ENCODE data around the gene POGLUT3.

DNA sequence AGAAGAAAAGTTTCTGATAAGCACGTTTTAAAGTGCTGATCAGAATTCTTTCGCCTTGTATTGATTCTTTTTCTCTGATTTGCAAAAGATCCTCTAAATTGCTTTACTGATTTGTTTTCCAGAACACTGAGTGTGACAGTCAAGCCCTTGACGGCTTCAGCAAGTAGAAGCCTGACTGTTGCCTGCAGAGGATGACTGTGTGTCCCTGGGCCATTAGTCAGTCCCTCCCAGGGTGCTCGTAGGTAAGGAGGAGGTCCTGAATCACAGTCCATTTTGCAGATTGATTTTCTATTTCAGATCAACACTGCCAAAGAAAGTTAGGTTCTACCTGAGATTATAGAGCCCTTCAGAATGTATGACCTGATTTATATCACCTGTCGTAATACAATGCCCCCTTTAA, 38.6 kb upstream of the POGLUT3 start:
- TF ChIP-seq, protein P1, sequence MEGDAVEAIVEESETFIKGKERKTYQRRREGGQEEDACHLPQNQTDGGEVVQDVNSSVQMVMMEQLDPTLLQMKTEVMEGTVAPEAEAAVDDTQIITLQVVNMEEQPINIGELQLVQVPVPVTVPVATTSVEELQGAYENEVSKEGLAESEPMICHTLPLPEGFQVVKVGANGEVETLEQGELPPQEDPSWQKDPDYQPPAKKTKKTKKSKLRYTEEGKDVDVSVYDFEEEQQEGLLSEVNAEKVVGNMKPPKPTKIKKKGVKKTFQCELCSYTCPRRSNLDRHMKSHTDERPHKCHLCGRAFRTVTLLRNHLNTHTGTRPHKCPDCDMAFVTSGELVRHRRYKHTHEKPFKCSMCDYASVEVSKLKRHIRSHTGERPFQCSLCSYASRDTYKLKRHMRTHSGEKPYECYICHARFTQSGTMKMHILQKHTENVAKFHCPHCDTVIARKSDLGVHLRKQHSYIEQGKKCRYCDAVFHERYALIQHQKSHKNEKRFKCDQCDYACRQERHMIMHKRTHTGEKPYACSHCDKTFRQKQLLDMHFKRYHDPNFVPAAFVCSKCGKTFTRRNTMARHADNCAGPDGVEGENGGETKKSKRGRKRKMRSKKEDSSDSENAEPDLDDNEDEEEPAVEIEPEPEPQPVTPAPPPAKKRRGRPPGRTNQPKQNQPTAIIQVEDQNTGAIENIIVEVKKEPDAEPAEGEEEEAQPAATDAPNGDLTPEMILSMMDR (IDR thresholded peaks at IDR 0.05; ENCODE audit: low read depth, low read length, missing input control): no peak
- TF ChIP-seq YY1 (IDR thresholded peaks at IDR 0.05) (no peak), SP1 (IDR thresholded peaks at IDR 0.05) (no peak), TAF1 (conservative IDR thresholded peaks at IDR 0.05) (no peak), FOXA1 (IDR thresholded peaks at IDR 0.05) (no peak), HNF4A (conservative IDR thresholded peaks at IDR 0.05) (no peak), EGR1 (IDR thresholded peaks at IDR 0.05; ENCODE audit: low read depth in 2 of 2) (no peak), RAD21 (IDR thresholded peaks at IDR 0.05) (no peak), GABPA (IDR thresholded peaks at IDR 0.05 in 1 of 2, conservative IDR thresholded peaks at IDR 0.05 in 1 of 2) (no peak)
- TF ChIP-seq, protein P2, sequence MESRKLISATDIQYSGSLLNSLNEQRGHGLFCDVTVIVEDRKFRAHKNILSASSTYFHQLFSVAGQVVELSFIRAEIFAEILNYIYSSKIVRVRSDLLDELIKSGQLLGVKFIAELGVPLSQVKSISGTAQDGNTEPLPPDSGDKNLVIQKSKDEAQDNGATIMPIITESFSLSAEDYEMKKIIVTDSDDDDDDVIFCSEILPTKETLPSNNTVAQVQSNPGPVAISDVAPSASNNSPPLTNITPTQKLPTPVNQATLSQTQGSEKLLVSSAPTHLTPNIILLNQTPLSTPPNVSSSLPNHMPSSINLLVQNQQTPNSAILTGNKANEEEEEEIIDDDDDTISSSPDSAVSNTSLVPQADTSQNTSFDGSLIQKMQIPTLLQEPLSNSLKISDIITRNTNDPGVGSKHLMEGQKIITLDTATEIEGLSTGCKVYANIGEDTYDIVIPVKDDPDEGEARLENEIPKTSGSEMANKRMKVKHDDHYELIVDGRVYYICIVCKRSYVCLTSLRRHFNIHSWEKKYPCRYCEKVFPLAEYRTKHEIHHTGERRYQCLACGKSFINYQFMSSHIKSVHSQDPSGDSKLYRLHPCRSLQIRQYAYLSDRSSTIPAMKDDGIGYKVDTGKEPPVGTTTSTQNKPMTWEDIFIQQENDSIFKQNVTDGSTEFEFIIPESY (IDR thresholded peaks at IDR 0.05): no peak
- TF ChIP-seq, protein P3, sequence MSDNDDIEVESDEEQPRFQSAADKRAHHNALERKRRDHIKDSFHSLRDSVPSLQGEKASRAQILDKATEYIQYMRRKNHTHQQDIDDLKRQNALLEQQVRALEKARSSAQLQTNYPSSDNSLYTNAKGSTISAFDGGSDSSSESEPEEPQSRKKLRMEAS (IDR thresholded peaks at IDR 0.05): no peak
- TF ChIP-seq, protein P4, sequence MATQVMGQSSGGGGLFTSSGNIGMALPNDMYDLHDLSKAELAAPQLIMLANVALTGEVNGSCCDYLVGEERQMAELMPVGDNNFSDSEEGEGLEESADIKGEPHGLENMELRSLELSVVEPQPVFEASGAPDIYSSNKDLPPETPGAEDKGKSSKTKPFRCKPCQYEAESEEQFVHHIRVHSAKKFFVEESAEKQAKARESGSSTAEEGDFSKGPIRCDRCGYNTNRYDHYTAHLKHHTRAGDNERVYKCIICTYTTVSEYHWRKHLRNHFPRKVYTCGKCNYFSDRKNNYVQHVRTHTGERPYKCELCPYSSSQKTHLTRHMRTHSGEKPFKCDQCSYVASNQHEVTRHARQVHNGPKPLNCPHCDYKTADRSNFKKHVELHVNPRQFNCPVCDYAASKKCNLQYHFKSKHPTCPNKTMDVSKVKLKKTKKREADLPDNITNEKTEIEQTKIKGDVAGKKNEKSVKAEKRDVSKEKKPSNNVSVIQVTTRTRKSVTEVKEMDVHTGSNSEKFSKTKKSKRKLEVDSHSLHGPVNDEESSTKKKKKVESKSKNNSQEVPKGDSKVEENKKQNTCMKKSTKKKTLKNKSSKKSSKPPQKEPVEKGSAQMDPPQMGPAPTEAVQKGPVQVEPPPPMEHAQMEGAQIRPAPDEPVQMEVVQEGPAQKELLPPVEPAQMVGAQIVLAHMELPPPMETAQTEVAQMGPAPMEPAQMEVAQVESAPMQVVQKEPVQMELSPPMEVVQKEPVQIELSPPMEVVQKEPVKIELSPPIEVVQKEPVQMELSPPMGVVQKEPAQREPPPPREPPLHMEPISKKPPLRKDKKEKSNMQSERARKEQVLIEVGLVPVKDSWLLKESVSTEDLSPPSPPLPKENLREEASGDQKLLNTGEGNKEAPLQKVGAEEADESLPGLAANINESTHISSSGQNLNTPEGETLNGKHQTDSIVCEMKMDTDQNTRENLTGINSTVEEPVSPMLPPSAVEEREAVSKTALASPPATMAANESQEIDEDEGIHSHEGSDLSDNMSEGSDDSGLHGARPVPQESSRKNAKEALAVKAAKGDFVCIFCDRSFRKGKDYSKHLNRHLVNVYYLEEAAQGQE (IDR thresholded peaks at IDR 0.05): no peak

Data from liver (tissue), 3 donors.